ENCODE data around the gene LHX8.
"Not testable (repeated sequence)": the region's sequence is repeated elsewhere in the genome, so short reads cannot be mapped to it uniquely, and the experiment has no call there.

LHX8 gene

DNA sequence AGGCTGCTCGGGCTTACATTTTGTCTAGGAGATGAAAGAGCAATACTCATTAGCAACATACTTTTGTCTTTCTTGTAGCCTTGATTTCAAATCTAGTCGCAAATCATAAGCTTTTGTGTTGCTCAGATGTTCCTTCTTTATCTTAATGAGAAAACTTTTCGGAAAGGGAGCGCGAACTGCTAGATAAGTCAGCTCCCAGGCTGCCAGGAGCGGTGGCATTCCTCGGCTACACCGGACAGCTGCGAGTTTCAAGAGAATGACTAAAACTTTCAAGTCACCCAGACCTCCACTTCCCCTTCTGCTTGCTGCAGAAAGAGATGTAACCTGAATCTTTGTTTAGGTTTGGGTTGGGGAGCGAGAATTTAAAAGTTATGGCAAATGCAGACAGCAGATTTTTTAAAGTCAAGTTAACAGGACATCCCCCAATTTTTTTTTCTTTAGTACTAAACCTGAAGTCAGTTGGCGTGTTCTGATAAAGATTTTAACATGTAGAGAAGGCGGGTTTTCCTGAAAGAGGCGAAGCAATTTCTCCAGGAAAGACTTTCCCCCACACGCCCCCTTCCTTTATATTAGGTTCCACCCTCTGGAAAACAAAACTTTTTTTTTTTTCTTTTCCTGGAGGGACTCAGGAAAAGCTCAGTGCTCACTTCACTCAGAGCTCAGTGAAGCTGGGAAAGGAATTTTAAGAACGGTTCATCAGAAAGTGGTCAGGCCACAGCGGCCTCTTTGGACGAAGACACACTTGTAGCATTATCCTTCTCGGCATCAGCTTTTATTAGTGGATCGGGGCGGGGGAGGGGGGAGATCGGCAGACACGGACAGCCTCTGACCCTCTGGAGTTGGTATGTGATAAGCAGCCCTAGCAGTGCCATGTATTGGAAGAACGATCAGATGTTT is at the start of gene LHX8:
TSS of gene LHX8 (plus strand) at position 639 of the 897 bp plus-strand sequence. CDS start 2,227 bp downstream, outside the sequence.
- DNase-seq (ENCODE audit: low read depth in 2 of 3, low spot score in 2 of 3) = no peak

GRCh38 chr1:75085931-75086330 is 48.3 kb upstream of the LHX8 start:
- DNase-seq (ENCODE audit: low read depth in 2 of 3, low spot score in 2 of 3) = no peak

- DNase-seq (ENCODE audit: low read depth in 2 of 3, low spot score in 2 of 3) = no peak
These were observed 46.9 kb upstream of the LHX8 start for GRCh38 chr1:75087278-75087677.

GRCh38 chr1:75092141-75092540 is 42.0 kb upstream of the LHX8 start:
- DNase-seq (ENCODE audit: low read depth in 2 of 3, low spot score in 2 of 3) = no peak

GRCh38 chr1:75097654-75098053 is 36.5 kb upstream of the LHX8 start:
- no peak for DNase-seq (ENCODE audit: low read depth in 2 of 3, low spot score in 2 of 3)

DNA sequence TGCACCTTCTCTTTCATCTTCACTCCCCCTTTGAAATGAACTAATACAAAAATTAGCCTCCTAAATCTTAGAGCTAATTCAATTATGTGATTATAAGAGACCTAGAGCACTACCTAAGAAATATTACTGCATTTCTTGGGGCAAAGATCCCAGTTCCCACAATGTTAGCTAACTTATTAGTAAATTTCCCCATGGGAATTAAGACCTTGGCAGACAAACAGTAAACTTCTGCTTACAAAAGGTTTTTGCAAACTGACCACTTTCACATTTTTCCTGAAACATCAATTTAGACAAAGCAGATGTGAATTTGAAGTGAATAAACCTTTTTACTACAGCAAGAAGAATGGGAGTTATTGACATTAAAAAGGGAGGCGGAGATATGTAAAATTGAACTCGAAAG is 34.6 kb upstream of the LHX8 start:
- DNase-seq (ENCODE audit: low read depth in 2 of 3, low spot score in 2 of 3) = no peak

GRCh38 chr1:75100481-75101092 is 33.6 kb upstream of the LHX8 start:
- DNase-seq (ENCODE audit: low read depth in 2 of 3, low spot score in 2 of 3) = no peak

GRCh38 chr1:75112362-75112951 is 21.7 kb upstream of the LHX8 start:
- DNase-seq (ENCODE audit: low read depth in 2 of 3, low spot score in 2 of 3) = not testable (repeated sequence)

- DNase-seq (ENCODE audit: low read depth in 2 of 3, low spot score in 2 of 3) = no peak
These were observed 18.5 kb upstream of the LHX8 start for GRCh38 chr1:75115654-75116053.

GRCh38 chr1:75123756-75124155 is 10.4 kb upstream of the LHX8 start:
- no peak for DNase-seq (ENCODE audit: low read depth in 2 of 3, low spot score in 2 of 3)

DNA sequence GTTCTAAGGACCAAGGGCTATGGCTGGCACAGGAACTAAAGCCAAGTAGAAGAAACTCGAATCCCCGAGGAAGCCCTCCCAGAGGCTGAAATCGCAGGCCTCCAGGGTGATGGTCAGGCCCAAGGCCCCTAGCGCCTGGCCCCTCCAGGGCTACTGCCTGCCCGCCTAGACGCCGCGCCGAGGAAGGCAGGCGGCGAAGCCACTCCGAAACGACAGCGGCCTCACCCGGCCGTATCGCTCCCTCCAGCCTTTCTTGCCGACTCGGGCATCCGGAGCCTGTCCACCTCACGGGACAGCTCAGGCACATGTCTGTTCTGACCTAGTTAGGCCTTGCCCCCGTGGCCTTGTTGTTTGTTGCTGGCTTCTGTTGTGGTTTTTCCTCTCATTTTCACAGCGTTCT is 9.7 kb upstream of the LHX8 start:
- no peak for DNase-seq (ENCODE audit: low read depth in 2 of 3, low spot score in 2 of 3)

- no peak for DNase-seq (ENCODE audit: low read depth in 2 of 3, low spot score in 2 of 3)
These were observed 8.9 kb upstream of the LHX8 start for GRCh38 chr1:75125161-75125726.

GRCh38 chr1:75126611-75127101 is 7.5 kb upstream of the LHX8 start:
- no peak for DNase-seq (ENCODE audit: low read depth in 2 of 3, low spot score in 2 of 3)

DNA sequence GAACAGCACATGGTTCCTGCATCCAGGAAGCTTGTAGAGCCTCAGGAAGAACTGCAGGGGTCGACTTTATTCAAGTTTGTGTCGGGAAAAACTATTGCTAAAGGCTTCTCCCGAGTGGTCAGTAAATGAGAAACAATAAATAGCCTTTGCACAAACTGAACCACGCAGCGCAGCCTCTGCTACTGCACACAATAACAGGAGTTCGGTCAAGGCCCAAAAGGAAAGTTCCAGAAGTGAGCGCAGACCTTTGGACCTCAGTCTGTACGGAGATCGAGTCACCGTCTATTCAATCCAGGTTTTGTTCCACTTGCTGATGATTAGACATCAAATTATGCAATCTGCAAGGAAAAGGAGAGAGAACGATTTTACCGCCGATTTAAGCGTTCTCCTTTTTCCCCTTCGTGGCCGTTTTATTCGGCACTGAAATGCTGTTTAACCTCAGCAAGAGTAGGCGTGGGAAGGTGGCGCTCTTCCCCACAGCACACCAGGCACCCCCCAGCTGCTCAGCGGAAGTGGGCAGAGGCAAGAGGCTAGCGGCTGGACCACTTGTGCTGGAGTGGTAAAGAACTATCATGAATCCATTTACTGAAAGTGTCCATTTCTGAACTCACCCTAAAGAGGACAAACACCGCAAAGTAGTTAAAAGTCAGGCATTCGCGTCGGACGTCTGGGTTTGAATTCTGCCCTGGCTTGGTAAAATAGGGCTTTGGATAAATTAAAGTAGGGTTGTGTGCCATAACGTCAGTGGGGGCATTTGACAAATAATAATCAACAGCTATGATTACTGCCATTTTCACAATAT is 6.1 kb upstream of the LHX8 start:
- no peak for DNase-seq (ENCODE audit: low read depth in 2 of 3, low spot score in 2 of 3)

DNA sequence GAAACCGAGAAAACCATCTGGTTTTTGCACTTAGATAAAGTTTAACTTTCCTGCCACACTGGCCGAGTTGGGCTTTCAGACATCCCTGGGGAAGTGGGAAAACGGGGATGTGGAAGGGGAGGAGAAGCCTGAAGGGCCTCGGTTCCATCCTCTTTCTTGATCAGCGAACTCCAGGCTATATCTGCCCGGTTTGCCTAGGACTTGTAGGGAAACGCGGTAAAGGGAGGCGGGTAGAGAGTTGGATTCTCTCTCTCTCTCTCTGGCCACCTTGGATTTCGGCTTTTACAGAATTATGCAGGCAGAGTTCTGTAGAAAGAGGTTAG is 4.6 kb upstream of the LHX8 start:
- no peak for DNase-seq (ENCODE audit: low read depth in 2 of 3, low spot score in 2 of 3)

DNA sequence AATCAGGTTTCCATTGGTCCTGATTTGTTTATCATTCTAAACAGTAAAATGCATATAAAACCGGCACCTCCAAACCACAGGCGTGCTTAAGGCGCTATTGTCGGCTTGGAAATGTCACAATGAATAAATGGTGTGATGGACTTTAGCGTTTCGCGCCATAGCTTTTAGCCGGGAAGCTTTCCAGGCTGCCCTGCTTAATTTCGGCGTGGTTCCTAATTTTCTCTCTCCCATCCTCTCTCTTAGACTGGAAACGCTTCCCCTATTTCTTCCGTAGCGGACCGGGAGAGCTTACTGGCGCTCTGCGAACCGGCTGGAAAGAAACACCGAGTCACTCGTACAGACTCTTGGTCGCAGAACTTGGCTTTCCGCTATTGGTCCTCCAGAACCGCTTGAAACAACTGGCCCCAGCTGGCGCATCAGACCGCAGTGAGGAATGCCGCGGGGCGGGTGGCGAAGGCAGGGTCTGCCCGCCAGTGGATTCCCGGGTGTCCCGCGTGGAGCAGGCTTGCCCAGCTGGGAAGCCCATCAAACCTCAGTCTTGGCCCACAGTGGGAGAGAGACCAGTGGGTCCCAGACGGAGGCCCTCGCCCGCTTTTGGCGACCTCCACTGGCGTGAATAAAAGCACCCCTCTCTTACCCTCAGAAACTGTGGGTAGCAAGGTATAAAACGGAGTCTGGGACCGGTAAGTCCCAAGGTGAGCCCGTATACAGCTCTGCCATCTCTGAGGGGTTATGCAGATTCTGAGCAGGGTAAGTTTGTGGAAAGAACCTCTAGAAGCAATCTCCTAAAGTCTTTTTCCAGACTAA is 4.0 kb upstream of the LHX8 start:
- no peak for DNase-seq (ENCODE audit: low read depth in 2 of 3, low spot score in 2 of 3)

DNA sequence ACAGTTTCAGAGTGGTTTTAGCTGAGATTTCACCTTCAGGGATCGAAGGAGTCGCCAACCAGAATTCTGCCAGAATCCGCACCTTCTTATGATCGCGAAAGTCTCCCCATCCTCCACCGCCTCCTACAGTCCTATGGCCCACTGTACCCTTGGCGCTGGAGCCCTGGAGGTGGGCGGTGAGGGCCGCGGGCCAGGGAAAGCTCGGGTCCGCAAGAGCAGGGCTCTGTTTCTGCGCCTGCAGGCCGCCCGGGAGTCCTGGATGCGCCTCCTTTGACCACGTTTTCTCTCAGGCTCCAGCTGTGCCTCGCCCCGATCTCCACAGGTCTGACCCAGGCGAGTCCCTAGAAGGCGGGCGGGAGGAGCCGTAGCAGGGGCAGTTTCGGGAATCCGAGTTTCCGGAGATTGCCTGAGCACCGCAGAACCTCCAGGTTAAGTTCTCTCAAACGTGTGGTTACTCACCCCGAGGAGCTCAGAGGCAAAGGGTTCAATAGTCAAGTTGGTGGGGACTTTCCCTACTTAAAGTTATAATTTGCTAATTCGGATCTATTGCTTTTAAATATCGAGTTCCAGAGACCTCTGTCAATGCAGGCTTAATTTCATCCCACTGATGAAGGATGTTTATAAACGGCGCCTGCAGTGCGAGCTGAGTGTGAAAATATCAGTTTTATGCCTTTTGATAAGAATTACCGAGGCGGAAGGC is 3.2 kb upstream of the LHX8 start:
- DNase-seq (ENCODE audit: low read depth in 2 of 3, low spot score in 2 of 3) = no peak

- DNase-seq (ENCODE audit: low read depth in 2 of 3, low spot score in 2 of 3) = no peak
These were observed 2.5 kb upstream of the LHX8 start for GRCh38 chr1:75131565-75132241.

DNA sequence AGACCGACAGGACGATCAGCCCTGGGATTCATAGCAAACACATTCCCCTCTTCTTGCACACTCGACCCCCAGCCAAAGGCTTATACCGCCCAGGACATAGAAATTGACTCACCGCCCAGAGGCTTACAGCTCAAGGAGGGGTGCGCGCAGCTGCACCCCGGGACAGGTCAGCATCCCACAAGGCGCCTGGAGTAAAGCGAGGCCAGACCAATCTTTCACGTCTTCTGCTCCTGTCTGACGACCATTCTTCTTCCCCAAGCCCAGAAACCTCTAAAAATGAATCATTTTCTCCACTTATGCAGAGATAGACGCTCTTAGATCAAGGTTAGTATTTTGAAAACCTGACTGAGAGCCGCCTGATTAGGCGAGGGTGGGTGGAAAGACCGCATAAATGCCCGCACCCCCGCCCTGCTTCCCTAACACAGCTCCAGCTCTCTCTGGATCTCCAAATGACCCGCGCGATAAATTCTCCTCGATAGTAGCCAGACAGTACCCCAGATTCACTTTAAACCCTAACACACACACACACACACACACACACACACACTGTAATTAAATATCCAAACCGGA is 1.9 kb upstream of the LHX8 start:
- DNase-seq (ENCODE audit: low read depth in 2 of 3, low spot score in 2 of 3) = no peak

Measured in activated CD8-positive, alpha-beta memory T cell treated with anti-CD3 and anti-CD28 coated beads for 48 hours (primary cell).